ENCODE measurements around the gene HOXB3. TPM values are rescaled to one million over a fixed set of nuclear protein-coding genes. Genes with fewer than 3 reads are reported as not detected.

HOXB3 gene
- total RNA-seq, 2 donors from 2014 or later, result 3.1 to 5.4 TPM

DNA sequence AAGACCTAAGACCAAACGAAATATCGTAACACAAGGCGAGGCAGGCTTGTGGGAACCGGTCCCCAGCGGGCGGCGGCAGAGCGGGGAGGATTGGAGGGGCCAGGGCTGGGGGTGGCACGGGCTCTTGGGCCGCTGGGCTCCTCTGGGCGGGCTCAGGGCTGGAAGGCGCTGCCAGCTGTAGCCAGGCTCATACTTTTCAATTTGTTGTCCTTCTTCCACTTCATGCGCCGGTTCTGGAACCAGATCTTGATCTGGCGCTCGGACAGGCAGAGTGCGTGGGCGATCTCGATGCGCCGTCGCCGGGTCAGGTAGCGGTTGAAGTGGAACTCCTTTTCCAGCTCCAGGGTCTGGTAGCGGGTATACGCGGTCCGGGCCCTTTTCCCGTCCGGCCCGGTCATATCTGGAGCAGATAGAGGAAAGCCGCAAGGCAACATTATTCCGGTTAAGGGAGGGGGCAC, 2.0 kb upstream of the HOXB3 start:
- Mint-ChIP-seq H3K9me3 (no peaks in the 10 kb centered on the region), H3K27me3 (peaks cover 69% of the 10 kb centered on the region)

GRCh38 chr17:48591255-48592056, 1.4 kb upstream of the HOXB3 start:
- peaks cover 11% of the 10 kb centered on the region for H3K4me1 Mint-ChIP-seq
- H3K27me3 Mint-ChIP-seq, result peaks cover 67% of the 10 kb centered on the region

More for the DNA sequence above, 2.0 kb upstream of the HOXB3 start:
- ATAC-seq (replicated peaks), result no peak
- Mint-ChIP-seq H3K4me3 (peak overlapping the region; percentile 82), H3K36me3 (ENCODE audit: low read depth) (no peaks in the 10 kb centered on the region), H3K4me1 (peaks cover 11% of the 10 kb centered on the region), H3K27ac (no peak overlapping the region)

GRCh38 chr17:48590607-48591161, 643 bp upstream of the HOXB3 start:
- Mint-ChIP-seq H3K36me3 (ENCODE audit: low read depth) (no peaks in the 10 kb centered on the region), H3K27ac (no peak overlapping the region), H3K4me1 (peaks cover 14% of the 10 kb centered on the region), H3K27me3 (peaks cover 69% of the 10 kb centered on the region), H3K9me3 (no peaks in the 10 kb centered on the region), H3K4me3 (no peak overlapping the region)
- ATAC-seq (replicated peaks), result no peak

More at GRCh38 chr17:48591255-48592056, 1.4 kb upstream of the HOXB3 start:
- H3K4me3 Mint-ChIP-seq, result no peak overlapping the region
- no peaks in the 10 kb centered on the region for H3K9me3 Mint-ChIP-seq
- ATAC-seq (replicated peaks), result no peak
- no peaks in the 10 kb centered on the region for H3K36me3 Mint-ChIP-seq (ENCODE audit: low read depth)
- no peak overlapping the region for H3K27ac Mint-ChIP-seq

DNA sequence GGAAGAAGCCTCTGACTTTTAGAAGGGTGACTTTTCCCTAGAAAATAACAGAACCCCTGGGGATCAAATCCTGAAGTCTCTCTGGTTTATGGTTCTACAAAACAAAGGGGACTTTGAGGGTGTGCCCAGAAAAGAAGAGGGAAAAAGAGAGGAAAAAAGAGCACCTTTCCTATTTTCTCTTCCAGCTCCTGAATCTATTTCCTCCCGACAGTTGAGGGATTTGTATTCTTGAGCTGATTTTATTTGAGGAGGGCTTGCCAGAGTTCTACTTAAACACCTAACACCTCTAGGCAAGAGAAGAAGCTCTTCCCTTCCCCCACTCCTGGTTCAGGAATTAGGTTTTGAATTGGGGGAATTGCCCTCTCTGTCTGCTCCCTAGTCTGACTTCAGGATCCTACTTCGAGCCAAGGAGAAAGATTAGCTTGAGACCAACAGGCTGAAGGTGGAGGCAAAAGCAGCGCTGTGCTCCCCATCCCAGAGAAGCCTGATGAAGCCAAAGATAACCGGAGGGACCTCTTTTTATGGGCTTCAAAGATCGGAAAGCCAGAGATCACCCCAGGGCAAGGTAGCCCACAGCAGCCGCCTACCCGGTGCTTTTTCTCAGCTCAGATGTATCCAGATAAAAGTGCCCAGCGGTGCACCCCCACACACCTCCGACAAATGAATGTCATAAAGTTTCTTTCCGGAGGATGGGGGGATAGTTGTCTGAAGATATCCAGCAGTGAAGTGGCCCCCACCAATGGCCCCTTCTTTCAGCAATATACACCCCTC, 796 bp downstream of the HOXB3 start:
- Mint-ChIP-seq H3K4me1 (peaks cover 22% of the 10 kb centered on the region), H3K4me3 (no peak overlapping the region), H3K9me3 (no peaks in the 10 kb centered on the region), H3K36me3 (ENCODE audit: low read depth) (no peaks in the 10 kb centered on the region), H3K27me3 (peaks cover 66% of the 10 kb centered on the region), H3K27ac (no peak overlapping the region)
- no peak for ATAC-seq (replicated peaks)

DNA sequence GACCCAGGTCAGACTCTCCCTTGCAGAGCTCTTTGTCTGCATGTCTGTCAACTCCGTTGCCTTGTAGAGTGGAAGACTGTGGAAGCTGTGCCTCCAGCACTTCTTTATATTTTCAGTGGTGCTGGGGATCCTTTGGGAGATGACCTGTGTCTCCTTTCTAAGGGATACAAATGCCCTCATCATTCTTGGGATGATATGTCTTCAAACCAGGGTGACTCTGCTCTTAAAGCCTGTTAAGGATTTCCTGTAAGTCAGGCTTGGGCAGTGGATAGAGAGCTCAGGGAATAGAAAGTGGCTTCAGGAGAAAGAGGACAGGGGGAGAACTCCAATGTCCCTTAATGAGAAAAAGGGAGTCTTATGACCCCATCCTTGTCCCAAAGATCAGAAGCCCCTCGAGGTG, 1.5 kb downstream of the HOXB3 start:
- H3K4me1 Mint-ChIP-seq, result peaks cover 22% of the 10 kb centered on the region
- H3K27me3 Mint-ChIP-seq, result peaks cover 72% of the 10 kb centered on the region
- no peak overlapping the region for H3K27ac Mint-ChIP-seq
- no peaks in the 10 kb centered on the region for H3K36me3 Mint-ChIP-seq (ENCODE audit: low read depth)
- H3K4me3 Mint-ChIP-seq, result no peak overlapping the region
- no peak for ATAC-seq (replicated peaks)
- no peaks in the 10 kb centered on the region for H3K9me3 Mint-ChIP-seq

- H3K4me1 Mint-ChIP-seq, result peaks cover 22% of the 10 kb centered on the region
- ATAC-seq (replicated peaks), result no peak
Observed at GRCh38 chr17:48588074-48588415, 2.0 kb downstream of the HOXB3 start.

GRCh38 chr17:48587276-48588073, 2.6 kb downstream of the HOXB3 start:
- Mint-ChIP-seq H3K4me1 (peaks cover 16% of the 10 kb centered on the region), H3K4me3 (no peak overlapping the region), H3K36me3 (ENCODE audit: low read depth) (no peaks in the 10 kb centered on the region), H3K9me3 (no peaks in the 10 kb centered on the region), H3K27me3 (peaks cover 75% of the 10 kb centered on the region), H3K27ac (no peak overlapping the region)
- ATAC-seq (replicated peaks), result no peak

More at GRCh38 chr17:48588074-48588415, 2.0 kb downstream of the HOXB3 start:
- Mint-ChIP-seq H3K9me3 (no peaks in the 10 kb centered on the region), H3K27me3 (peaks cover 75% of the 10 kb centered on the region), H3K27ac (no peak overlapping the region), H3K4me3 (no peak overlapping the region), H3K36me3 (ENCODE audit: low read depth) (no peaks in the 10 kb centered on the region)

DNA sequence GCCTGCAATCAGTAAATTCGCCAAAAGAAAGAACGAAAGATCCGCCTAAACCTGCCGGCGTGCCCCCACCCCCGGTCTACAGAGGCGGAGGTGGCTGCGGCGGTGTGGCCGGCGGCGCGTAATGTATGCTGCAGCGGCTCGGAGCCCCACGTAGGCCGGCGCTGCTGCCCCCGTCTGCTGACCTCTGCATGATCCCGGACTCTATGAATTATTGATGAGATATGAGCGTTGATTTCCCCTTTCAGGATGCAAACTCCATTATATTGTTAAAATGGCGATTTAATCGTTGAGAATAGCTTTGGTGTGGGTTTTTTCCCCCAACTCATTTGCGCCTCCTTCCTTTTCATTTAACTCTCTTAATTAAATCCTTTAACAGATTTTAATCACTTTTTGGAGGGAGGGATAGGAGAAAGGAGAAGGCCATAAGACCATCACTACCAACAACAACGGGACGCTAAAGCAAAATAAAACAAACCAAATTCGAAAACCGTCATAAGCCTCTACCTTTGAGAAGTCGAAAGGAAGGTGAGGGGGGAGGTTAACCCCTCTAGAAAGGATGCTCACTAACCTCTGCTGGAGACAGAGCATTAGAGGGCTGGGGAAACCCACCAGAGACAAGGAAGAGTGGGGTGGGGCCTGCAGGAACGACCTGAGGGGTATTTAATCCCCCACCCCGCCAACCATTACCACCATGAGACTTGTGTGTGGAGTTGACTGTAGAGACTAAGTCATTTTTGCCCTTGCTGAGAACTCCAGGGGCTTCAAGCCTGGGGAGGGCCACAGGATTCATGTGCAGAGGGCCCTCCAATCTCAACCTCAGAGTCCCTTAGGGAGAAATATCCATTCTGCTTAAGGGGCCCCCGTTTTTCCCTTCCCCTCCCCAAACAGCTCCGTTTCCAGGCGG, 3.4 kb downstream of the HOXB3 start:
- ATAC-seq (replicated peaks), result peak; percentile 42
- Mint-ChIP-seq H3K27ac (no peak overlapping the region), H3K36me3 (ENCODE audit: low read depth) (no peaks in the 10 kb centered on the region), H3K27me3 (peaks cover 73% of the 10 kb centered on the region), H3K4me1 (peaks cover 16% of the 10 kb centered on the region), H3K9me3 (no peaks in the 10 kb centered on the region), H3K4me3 (peak overlapping the region; percentile 85)

DNA sequence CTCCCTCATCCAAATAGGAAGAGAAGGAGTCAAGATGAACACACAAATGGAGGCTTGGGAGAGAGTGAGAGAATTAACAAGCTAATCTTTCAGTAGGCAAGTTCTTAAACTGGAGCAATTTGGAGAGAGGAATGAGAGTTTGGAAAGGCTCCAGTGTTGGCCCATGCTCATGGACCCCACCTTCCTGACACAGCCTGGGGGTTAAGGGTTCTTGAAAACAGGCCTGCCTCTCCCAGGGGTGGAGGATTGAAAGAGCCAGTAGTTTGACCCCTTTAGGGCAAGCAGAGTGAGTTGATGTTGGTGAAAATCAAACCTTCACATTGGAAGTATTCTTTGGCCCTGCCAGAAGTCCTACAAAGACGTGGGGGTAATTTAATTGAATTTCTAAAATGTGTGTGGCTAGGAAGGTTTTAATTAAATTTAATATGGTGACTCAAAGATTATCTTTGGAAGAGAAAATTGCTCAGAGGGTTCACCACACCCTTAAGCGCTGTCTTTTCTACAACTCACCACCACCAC, 5.8 kb downstream of the HOXB3 start:
- Mint-ChIP-seq H3K27me3 (peaks cover 71% of the 10 kb centered on the region), H3K4me1 (peaks cover 25% of the 10 kb centered on the region), H3K27ac (no peak overlapping the region), H3K36me3 (ENCODE audit: low read depth) (no peaks in the 10 kb centered on the region), H3K9me3 (no peaks in the 10 kb centered on the region), H3K4me3 (peak overlapping the region; percentile 85)
- ATAC-seq (replicated peaks), result no peak

DNA sequence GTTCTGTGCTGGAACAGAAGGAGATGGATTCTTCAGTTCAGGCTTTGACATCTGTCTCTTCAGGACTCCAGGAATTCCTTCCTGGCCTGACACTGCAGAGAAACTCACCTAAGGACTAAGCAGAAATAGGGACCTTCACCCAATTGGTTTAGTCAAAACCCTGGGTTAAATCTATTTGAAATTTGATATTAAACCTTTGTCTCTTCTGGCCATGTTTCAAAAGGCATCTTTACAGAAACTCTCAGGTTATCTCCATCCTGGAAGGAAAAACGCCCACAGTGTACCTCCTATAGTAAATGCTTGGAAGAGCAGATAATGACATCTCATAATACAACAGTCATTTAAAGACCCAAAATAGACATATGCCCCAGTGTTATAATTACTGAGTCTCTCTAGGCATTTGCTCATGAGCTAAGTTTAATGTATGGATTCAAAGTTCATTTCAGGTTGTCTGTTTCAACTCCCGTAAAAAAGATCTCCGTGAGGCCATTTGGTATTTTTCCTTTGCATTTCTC, 6.3 kb downstream of the HOXB3 start:
- Mint-ChIP-seq H3K36me3 (ENCODE audit: low read depth) (no peaks in the 10 kb centered on the region), H3K4me1 (peaks cover 26% of the 10 kb centered on the region), H3K4me3 (peak overlapping the region; percentile 85), H3K27me3 (peaks cover 73% of the 10 kb centered on the region), H3K9me3 (no peaks in the 10 kb centered on the region), H3K27ac (no peak overlapping the region)
- no peak for ATAC-seq (replicated peaks)

DNA sequence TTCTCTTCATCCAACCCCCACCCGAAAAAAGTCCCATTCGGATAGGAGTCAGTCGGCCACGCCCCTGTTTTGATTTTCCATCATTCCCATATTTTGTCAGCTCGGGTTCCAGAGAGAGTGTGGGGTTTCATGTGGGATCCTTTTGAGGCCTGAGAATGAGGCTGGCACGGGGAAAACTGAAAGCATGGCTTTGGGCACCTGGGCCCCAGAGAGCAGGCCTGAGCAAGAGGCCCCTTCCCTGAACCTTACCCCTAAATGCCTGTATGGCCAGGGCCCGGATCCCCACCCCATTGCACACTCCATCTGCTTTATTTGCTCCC, 7.3 kb downstream of the HOXB3 start:
- Mint-ChIP-seq H3K27ac (no peak overlapping the region), H3K4me1 (peaks cover 26% of the 10 kb centered on the region)

GRCh38 chr17:48579760-48580554, 10.1 kb downstream of the HOXB3 start:
- Mint-ChIP-seq H3K9me3 (no peaks in the 10 kb centered on the region), H3K4me1 (peaks cover 12% of the 10 kb centered on the region), H3K36me3 (ENCODE audit: low read depth) (no peaks in the 10 kb centered on the region), H3K27ac (no peak overlapping the region), H3K4me3 (peak overlapping the region; percentile 91), H3K27me3 (peaks cover 41% of the 10 kb centered on the region)
- no peak for ATAC-seq (replicated peaks)

More for the DNA sequence above, 7.3 kb downstream of the HOXB3 start:
- H3K27me3 Mint-ChIP-seq, result peaks cover 64% of the 10 kb centered on the region
- ATAC-seq (replicated peaks), result no peak
- H3K9me3 Mint-ChIP-seq, result no peaks in the 10 kb centered on the region
- H3K36me3 Mint-ChIP-seq (ENCODE audit: low read depth), result no peaks in the 10 kb centered on the region
- peak overlapping the region; percentile 91 for H3K4me3 Mint-ChIP-seq

- Mint-ChIP-seq H3K27me3 (peaks cover 40% of the 10 kb centered on the region), H3K4me1 (peaks cover 9% of the 10 kb centered on the region), H3K4me3 (peak overlapping the region; percentile 91), H3K9me3 (no peaks in the 10 kb centered on the region), H3K27ac (peak overlapping the region; percentile 84), H3K36me3 (ENCODE audit: low read depth) (no peaks in the 10 kb centered on the region)
- ATAC-seq (replicated peaks), result no peak
Observed at GRCh38 chr17:48579471-48579759, 10.6 kb downstream of the HOXB3 start.

Data from activated T-helper 17 cell treated with anti-CD3 and anti-CD28 coated beads, Interleukin-2, amount 50 U/mL, for 72 hours (primary cell).